Measurements from ENCODE around the gene CSK. TPM values are rescaled to one million over a fixed set of nuclear protein-coding genes. Genes with fewer than 3 reads are reported as not detected.

The CSK gene
- total RNA-seq, 1 experiment from 2014 or later: 49.2 TPM

GRCh38 chr15:74845581-74845980 is 63.7 kb downstream of the CSK start:
- no peak overlapping the region for H2BK120ac ChIP-seq (ENCODE audit: low read depth, low read length, poor library complexity, severe bottlenecking)
- peaks cover 10 to 54% (median 42%) of the 10 kb centered on the region in 3 experiments for H3K36me3 Mint-ChIP-seq (ENCODE audit: insufficient read depth in 1 of 3, low read depth in 3 of 3)
- no peak overlapping the region for H3K4me3 Mint-ChIP-seq
- H3K9me3 ChIP-seq (ENCODE audit: control insufficient read depth, low read depth, low read length): no peaks in the 10 kb centered on the region
- H3K23me2 ChIP-seq (ENCODE audit: insufficient read length, low read depth, low read length, poor library complexity, severe bottlenecking): peaks cover 6% of the 10 kb centered on the region
- no peak overlapping the region for H3T11ph ChIP-seq (ENCODE audit: low read length)
- no peak overlapping the region for H3K4ac ChIP-seq (ENCODE audit: low read depth, low read length)
- H3K23ac ChIP-seq (ENCODE audit: insufficient read length, low read depth, low read length): no peak overlapping the region
- no peak overlapping the region for H2BK12ac ChIP-seq (ENCODE audit: insufficient read length, low read depth, low read length)
- no peak overlapping the region for H3K4me2 ChIP-seq (ENCODE audit: insufficient read depth, insufficient read length, low read length)
- no peak overlapping the region for H2AK5ac ChIP-seq (ENCODE audit: insufficient read length, low read length)
- no peak overlapping the region for H2BK20ac ChIP-seq (ENCODE audit: low read depth, low read length, poor library complexity, severe bottlenecking)
- H3K18ac ChIP-seq (ENCODE audit: insufficient read length, low read depth, low read length): no peak overlapping the region
- H3K56ac ChIP-seq (ENCODE audit: insufficient read length, low read depth, low read length): no peak overlapping the region
- no peaks in the 10 kb centered on the region; the same call in 1 of the 2 replicates for H3K4me1 ChIP-seq (ENCODE audit: insufficient read depth, low read length)
- H3K9me3 Mint-ChIP-seq: no peaks in the 10 kb centered on the region
- H4K5ac ChIP-seq (ENCODE audit: insufficient read length, low read depth, low read length): no peak overlapping the region
- WGBS (ENCODE audit: extremely low coverage, insufficient read length, low lambda C conversion rate): no CpG with 5 or more reads among the region's 4 CpGs
- H3K9ac ChIP-seq (ENCODE audit: extremely low read depth, insufficient read length, low read length): no peak overlapping the region
- no peaks in the 10 kb centered on the region for H3K79me2 ChIP-seq (ENCODE audit: insufficient read depth, low read length)
- H4K8ac ChIP-seq (replicated peaks; ENCODE audit: insufficient read length, low read depth, low read length): no peak overlapping the region
- no peak overlapping the region for H2AFZ ChIP-seq (ENCODE audit: low read length)
- H3K27me3 Mint-ChIP-seq (ENCODE audit: low read depth): no peaks in the 10 kb centered on the region
- DNase-seq: no peak
- no peak overlapping the region for H3K14ac ChIP-seq (ENCODE audit: insufficient read depth, low read length)
- peak overlapping the region in 1 of 3 experiments; percentile 65; a peak in 2 of 7 replicates for H3K27ac Mint-ChIP-seq
- H4K91ac ChIP-seq (ENCODE audit: insufficient read length, low read depth, low read length): no peak overlapping the region
- no peak overlapping the region for H2BK5ac ChIP-seq (ENCODE audit: insufficient read length, low read length)
- H3K27ac ChIP-seq (ENCODE audit: insufficient read length, low read depth, low read length): no peak overlapping the region
- no peak overlapping the region for H2BK15ac ChIP-seq (ENCODE audit: low read depth, low read length)
- H3K4me1 Mint-ChIP-seq: peaks cover 18 to 30% of the 10 kb centered on the region in 2 experiments
- TF ChIP-seq, protein P1, sequence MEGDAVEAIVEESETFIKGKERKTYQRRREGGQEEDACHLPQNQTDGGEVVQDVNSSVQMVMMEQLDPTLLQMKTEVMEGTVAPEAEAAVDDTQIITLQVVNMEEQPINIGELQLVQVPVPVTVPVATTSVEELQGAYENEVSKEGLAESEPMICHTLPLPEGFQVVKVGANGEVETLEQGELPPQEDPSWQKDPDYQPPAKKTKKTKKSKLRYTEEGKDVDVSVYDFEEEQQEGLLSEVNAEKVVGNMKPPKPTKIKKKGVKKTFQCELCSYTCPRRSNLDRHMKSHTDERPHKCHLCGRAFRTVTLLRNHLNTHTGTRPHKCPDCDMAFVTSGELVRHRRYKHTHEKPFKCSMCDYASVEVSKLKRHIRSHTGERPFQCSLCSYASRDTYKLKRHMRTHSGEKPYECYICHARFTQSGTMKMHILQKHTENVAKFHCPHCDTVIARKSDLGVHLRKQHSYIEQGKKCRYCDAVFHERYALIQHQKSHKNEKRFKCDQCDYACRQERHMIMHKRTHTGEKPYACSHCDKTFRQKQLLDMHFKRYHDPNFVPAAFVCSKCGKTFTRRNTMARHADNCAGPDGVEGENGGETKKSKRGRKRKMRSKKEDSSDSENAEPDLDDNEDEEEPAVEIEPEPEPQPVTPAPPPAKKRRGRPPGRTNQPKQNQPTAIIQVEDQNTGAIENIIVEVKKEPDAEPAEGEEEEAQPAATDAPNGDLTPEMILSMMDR (conservative IDR thresholded peaks at IDR 0.05): no peak
- no peaks in the 10 kb centered on the region for H3K27me3 ChIP-seq (ENCODE audit: insufficient read depth, low read length)
- no peaks in the 10 kb centered on the region for H3K79me1 ChIP-seq (ENCODE audit: insufficient read depth, low read depth, low read length, poor library complexity, severe bottlenecking)
- no peaks in the 10 kb centered on the region for H4K20me1 ChIP-seq (ENCODE audit: control insufficient read depth, insufficient read depth, insufficient read length)

All from H9 (cell line).